ENCODE data around the gene MSLN. TPM values are rescaled to one million over a fixed set of nuclear protein-coding genes. Genes with fewer than 3 reads are reported as not detected.

MSLN gene
- total RNA-seq, 4 donors from 2014 or later = 1.5 TPM; not detected in 3

- Histone ChIP-seq H3K4me1 (peaks cover 0 to 21% (median 16%) of the 10 kb centered on the region in 4 donors), H3K9me3 (no peaks in the 10 kb centered on the region), H3K27me3 (peaks cover 0 to 5% of the 10 kb centered on the region in 2 donors), H3K27ac (no peak overlapping the region), H3K4me3 (no peak overlapping the region), H3K36me3 (peaks cover 0 to 77% (median 0%) of the 10 kb centered on the region in 3 donors)
- DNase-seq (ENCODE audit: low spot score in 2 of 2) = no peak
- no peak for TF ChIP-seq POLR2A (IDR thresholded peaks at IDR 0.05)
- no peak for TF ChIP-seq CTCF (IDR thresholded peaks at IDR 0.05)
- WGBS, 2 donors = 86 to 90% methylated on average over 12 of the region's 12 CpGs
Measured at GRCh38 chr16:732332-732731, 28.2 kb upstream of the MSLN start.

- no peaks in the 10 kb centered on the region for H3K9me3 ChIP-seq
- H3K27ac ChIP-seq = no peak overlapping the region
- peaks cover 0 to 15% (median 10%) of the 10 kb centered on the region in 4 donors for H3K4me1 ChIP-seq
- TF ChIP-seq EP300 (IDR thresholded peaks at IDR 0.05) (no peak), POLR2A (IDR thresholded peaks at IDR 0.05) (no peak), CTCF (IDR thresholded peaks at IDR 0.05) (no peak)
- H3K4me3 ChIP-seq = no peak overlapping the region
- H3K36me3 ChIP-seq = peaks cover 0 to 83% (median 0%) of the 10 kb centered on the region in 3 donors
- DNase-seq (ENCODE audit: low spot score in 2 of 2) = no peak
- 86 to 92% methylated on average over 13 of the region's 13 CpGs for WGBS, 2 donors
- H3K27me3 ChIP-seq = no peaks in the 10 kb centered on the region
Measured at GRCh38 chr16:732936-733335, 27.6 kb upstream of the MSLN start.

GRCh38 chr16:733382-734207 is 26.9 kb upstream of the MSLN start:
- no peak for DNase-seq (ENCODE audit: low spot score in 2 of 2)
- 80 to 88% methylated on average over 18 to 34 of the region's 34 CpGs for WGBS, 2 donors
- Histone ChIP-seq H3K36me3 (peaks cover 0 to 90% (median 0%) of the 10 kb centered on the region in 3 donors), H3K4me1 (peaks cover 0 to 8% (median 4%) of the 10 kb centered on the region in 4 donors), H3K4me3 (no peak overlapping the region), H3K27me3 (no peaks in the 10 kb centered on the region), H3K9me3 (no peaks in the 10 kb centered on the region), H3K27ac (no peak overlapping the region)
- no peak for TF ChIP-seq CTCF (IDR thresholded peaks at IDR 0.05)
- TF ChIP-seq EP300 (IDR thresholded peaks at IDR 0.05) = no peak
- TF ChIP-seq POLR2A (IDR thresholded peaks at IDR 0.05) = no peak

GRCh38 chr16:734208-734980 is 26.1 kb upstream of the MSLN start:
- TF ChIP-seq EP300 (IDR thresholded peaks at IDR 0.05) (no peak), POLR2A (IDR thresholded peaks at IDR 0.05) (no peak), CTCF (IDR thresholded peaks at IDR 0.05) (no peak)

More at GRCh38 chr16:734208-734980, 26.1 kb upstream of the MSLN start:
- H3K27ac ChIP-seq = no peak overlapping the region
- 88 to 91% methylated on average over 46 to 49 of the region's 49 CpGs for WGBS, 2 donors
- H3K4me1 ChIP-seq = peaks cover 0 to under 1% (median under 1%) of the 10 kb centered on the region in 4 donors
- H3K4me3 ChIP-seq = no peak overlapping the region
- H3K36me3 ChIP-seq = peaks cover 0 to 98% (median 0%) of the 10 kb centered on the region in 3 donors
- no peaks in the 10 kb centered on the region for H3K9me3 ChIP-seq
- H3K27me3 ChIP-seq = no peaks in the 10 kb centered on the region
- no peak for DNase-seq (ENCODE audit: low spot score in 2 of 2)

All from tibial nerve (tissue), 4 donors.